Ureter (tissue), 1 donor: ENCODE results near the gene ZNF423. TPM values are rescaled to one million over a fixed set of nuclear protein-coding genes. Genes with fewer than 3 reads are reported as not detected.
"Not testable (repeated sequence)": the region's sequence is repeated elsewhere in the genome, so short reads cannot be mapped to it uniquely, and the experiment has no call there.

Experiments used
- DNase-seq: peaks from one replicate; pipeline ENCODE4 v3.0.0-alpha.2; 2020; ENCODE audit warnings: low spot score
- total RNA-seq: library from RNA; stranded (reverse); gene quantifications from one replicate; pipeline ENCODE4 v1.2.4, GENCODE V29; 2023
- donor health status: DM: yes; HTN: yes; CAD: no.

Gene ZNF423
- total RNA-seq, 1 donor from 2014 or later, result 15.7 TPM

- no peak for DNase-seq
Observed at GRCh38 chr16:49697631-49698452, 158.1 kb downstream of the ZNF423 start.

- no peak for DNase-seq
Observed at GRCh38 chr16:49696414-49697101, 159.4 kb downstream of the ZNF423 start.

- no peak for DNase-seq
Observed at GRCh38 chr16:49695782-49696413, 160.0 kb downstream of the ZNF423 start.

GRCh38 chr16:49693445-49693844, 162.5 kb downstream of the ZNF423 start:
- no peak for DNase-seq

GRCh38 chr16:49690778-49691177, 165.1 kb downstream of the ZNF423 start:
- no peak for DNase-seq

GRCh38 chr16:49688036-49688697, 167.7 kb downstream of the ZNF423 start:
- DNase-seq, result no peak

GRCh38 chr16:49687476-49688002, 168.4 kb downstream of the ZNF423 start:
- DNase-seq, result no peak

- DNase-seq, result no peak
Observed at GRCh38 chr16:49684696-49685095, 171.2 kb downstream of the ZNF423 start.

GRCh38 chr16:49682577-49683165, 173.2 kb downstream of the ZNF423 start:
- DNase-seq, result no peak

GRCh38 chr16:49681217-49681883, 174.6 kb downstream of the ZNF423 start:
- no peak for DNase-seq

- no peak for DNase-seq
Observed at GRCh38 chr16:49679095-49679494, 176.8 kb downstream of the ZNF423 start.

GRCh38 chr16:49677661-49678060, 178.3 kb downstream of the ZNF423 start:
- not testable (repeated sequence) for DNase-seq

GRCh38 chr16:49675413-49675812, 180.5 kb downstream of the ZNF423 start:
- DNase-seq, result no peak

GRCh38 chr16:49674990-49675389, 180.9 kb downstream of the ZNF423 start:
- no peak for DNase-seq

GRCh38 chr16:49674351-49674851, 181.5 kb downstream of the ZNF423 start:
- DNase-seq, result no peak

GRCh38 chr16:49673442-49673841, 182.5 kb downstream of the ZNF423 start:
- no peak for DNase-seq

GRCh38 chr16:49672753-49673152, 183.2 kb downstream of the ZNF423 start:
- no peak for DNase-seq

GRCh38 chr16:49671333-49671732, 184.6 kb downstream of the ZNF423 start:
- no peak for DNase-seq

- DNase-seq, result no peak
Observed at GRCh38 chr16:49670627-49671026, 185.3 kb downstream of the ZNF423 start.

GRCh38 chr16:49665482-49666230, 190.3 kb downstream of the ZNF423 start:
- DNase-seq, result no peak
